GM18511 (cell line): Measurements from ENCODE around the gene MXD4.

ENCODE experiments used
- ATAC-seq: cut with Tn5 transposase; IDR thresholded peaks from one replicate; pipeline ENCODE4 v1.9.1; 2021; ENCODE audit warnings: mild to moderate bottlenecking, moderate library complexity; ENCODE audit not compliant: unreplicated experiment

MXD4 gene

GRCh38 chr4:2292646-2293108 lies 30.8 kb upstream of the MXD4 start:
- no peak for ATAC-seq

DNA sequence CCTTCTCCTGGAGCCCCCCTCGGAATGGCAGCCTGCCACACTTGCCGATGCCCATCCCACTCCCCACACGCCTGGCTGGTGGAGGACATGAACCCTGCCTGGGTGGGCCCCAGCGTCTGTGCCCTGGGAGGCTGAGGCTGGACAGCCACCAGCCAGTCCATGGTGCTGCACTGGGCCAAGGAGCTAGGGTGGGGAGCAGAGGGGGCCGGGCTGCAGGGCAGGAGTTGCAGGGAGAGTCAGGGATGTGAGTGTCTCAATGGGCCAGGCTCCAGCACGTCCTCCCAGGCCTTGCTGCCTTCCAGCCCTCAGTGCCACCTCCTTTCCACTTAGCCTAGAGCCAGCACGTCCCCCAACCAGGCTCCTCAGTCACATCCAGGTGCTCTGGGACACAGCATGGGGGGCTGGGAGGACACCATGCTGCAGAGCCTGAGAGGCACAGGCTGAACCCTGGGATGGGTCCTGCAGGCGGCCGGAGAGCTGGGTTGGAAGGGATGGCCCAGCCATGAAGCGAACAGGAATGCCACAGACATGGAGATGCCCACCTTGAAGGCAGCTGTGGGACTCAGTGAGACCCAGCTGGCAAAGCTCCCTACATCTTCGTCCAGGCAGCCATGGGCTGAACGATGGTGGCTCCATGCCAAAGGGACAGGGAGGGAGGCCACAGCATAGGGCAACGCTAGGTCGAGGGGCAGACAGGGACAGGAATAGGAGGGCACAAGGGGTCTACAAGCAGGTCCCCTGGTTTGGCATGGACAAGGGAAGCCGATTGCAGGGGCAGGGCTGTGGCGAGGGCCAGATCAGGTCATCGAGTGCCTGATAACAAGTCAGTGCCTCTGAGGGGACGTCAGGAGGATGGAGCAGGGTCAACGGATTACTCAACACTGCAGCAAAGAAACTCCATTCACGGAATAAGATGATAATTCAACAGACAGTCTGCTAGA lies 30.1 kb upstream of the MXD4 start:
- no peak for ATAC-seq

- no peak for ATAC-seq
Measured at GRCh38 chr4:2290974-2291704, 29.2 kb upstream of the MXD4 start.

- ATAC-seq: no peak
Measured at GRCh38 chr4:2290488-2290887, 28.6 kb upstream of the MXD4 start.

DNA sequence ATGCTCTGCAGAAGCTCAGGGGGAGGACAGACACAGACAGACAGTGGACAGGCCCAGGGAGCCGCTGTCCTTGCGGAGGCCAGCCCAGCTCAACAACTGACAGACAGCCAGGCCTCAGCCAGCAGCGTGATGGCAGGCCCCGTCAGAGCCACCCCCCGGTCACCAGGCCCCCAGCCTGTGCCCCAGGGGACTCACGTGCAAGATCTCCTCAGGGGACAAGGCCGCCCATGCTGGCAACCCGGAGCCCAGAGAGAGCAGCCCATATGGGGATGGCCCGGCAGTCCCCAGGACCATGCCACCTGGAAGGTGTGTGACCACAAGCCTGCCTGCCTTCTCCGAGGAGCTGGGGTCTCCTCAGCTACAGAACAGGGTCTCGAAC lies 28.0 kb upstream of the MXD4 start:
- ATAC-seq: no peak

- ATAC-seq: no peak
Measured at GRCh38 chr4:2289311-2289954, 27.5 kb upstream of the MXD4 start.

GRCh38 chr4:2288051-2288541 lies 26.2 kb upstream of the MXD4 start:
- no peak for ATAC-seq

DNA sequence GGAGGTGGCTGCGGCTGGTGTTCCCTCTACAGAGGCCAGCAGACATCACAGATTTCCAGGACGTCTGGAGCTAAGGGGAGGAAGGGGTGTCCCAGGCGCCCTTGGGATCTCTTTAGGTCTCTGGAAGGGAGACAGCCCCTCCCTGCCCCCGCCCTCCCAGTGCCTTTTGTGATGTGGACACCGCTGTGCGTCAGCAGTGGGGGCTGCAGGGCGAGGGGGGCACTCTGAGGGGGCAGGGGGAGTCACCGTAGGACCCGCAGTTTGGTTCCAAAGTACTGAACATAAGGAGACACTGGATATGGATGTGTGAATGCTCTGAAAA lies 25.6 kb upstream of the MXD4 start:
- no peak for ATAC-seq

DNA sequence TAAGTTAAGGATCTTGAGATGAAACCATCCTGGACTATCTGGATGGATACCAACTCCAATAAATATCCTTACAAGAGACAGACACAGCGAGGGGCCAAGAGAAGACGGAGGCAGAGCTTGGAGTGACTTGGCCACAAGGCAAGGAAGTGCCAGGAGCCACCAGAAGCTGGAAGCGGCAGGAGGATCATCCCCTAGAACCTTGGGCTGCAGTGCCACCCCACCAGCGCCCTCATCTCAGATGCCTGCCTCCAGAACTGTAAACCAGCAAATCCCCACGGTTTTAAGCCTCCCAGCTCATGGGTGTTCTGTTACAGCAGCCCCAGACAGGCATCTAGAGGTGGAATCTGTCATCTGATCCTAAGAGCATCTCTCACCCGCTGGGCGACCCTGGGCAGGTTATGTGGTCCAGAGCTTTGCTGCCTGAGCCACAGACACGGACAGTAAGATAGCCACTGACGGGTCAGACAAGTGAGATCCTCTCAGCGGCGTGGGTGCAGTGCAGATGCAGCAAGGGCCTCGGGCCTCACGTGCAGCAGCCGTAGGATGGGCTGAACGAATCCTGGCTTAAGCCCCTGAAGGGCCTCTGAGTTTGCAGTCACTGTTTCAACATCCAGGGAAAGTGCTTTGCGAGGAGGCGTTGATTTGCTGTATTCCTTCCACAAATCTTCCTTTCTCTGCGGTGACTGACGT lies 25.1 kb upstream of the MXD4 start:
- ATAC-seq: no peak

- no peak for ATAC-seq
Measured at GRCh38 chr4:2285613-2286381, 23.9 kb upstream of the MXD4 start.

DNA sequence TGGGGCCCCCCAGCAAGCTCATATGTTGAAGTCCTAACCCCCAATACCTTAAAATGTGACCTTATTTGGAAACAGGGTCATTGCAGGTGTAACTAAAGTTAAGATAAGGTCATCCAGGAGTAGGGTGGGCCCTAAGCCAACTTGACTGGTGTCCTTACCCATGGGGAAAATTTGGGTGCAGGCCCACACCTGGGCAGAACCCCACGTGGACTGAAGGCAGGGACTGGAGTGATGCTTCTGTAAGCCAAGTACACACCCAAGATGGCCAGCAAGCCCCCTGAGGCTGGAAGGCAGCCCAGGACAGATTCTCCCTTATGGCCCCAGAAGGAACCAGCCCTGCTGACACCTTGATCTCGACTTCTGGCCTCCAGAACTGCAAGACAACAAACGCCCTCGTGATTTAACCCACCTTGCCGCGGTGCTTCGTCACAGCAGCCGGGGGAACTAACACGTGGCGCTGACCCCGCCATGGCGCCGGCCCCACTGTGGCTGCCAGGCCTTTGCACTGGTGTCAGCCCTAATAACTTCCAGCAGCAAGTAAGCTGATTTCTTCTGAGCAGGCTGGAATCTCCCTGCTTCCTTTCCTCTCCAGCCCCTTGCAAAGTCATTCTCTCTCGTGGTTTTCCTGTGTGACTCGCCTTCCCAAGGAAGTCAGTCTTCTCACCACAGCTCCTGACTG lies 23.2 kb upstream of the MXD4 start:
- no peak for ATAC-seq

DNA sequence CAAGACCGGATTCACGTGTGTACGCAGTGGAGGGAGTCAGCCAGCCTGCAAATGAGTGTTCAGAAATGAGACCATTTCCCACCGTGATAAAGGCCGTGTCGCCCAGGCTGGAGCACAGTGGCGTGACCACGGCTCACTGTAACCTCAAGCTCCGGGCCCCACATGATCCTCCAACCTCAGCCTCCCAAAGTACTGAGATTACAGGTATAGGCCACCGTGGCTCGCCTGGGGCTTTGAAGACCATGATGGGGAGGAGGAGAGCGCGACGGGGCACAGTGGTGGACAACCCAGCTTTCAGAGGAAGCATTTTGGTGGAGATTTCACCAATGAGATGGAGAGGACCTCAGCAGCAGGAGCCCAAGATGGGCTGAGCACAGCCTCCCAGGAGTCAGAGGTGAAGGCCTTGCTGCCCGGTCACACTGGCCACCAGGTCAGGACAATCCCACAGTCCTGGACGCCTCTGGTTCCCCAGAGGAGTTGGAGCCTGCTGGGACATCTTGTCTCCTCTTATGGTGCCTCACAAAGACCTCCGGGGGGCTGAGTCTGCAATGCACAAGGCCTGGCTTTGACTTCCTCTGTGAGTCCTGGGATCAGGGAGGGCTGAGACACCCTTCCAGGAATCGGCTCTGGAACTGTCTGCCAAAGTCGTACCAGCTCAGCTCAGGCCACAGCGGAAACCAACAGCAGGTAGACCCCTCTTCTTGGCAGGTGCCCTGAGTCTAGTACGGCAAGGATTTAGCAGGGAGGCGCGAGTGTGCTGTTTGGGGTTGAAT lies 22.4 kb upstream of the MXD4 start:
- no peak for ATAC-seq

DNA sequence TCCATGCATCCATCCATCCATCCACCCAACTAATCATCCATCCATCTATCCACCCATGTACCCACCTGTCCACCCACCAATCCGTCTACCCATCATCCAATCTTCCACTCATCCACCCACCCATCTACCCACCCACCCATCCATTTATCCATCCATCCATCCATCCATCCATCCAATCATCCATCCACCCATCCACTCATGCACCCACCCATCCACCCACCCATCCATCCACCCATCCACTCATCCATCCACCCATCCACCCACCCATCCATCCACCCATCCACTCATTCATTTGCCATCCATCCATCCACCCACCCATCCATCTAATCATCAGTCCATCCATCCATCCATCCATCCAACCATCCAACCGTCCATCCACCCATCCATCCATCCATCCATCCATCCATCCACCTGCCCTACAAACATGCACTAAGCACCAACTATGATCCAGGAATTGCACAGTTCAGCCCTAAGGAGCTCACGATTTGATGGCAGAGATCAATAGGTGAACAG lies 21.3 kb upstream of the MXD4 start:
- ATAC-seq: no peak

DNA sequence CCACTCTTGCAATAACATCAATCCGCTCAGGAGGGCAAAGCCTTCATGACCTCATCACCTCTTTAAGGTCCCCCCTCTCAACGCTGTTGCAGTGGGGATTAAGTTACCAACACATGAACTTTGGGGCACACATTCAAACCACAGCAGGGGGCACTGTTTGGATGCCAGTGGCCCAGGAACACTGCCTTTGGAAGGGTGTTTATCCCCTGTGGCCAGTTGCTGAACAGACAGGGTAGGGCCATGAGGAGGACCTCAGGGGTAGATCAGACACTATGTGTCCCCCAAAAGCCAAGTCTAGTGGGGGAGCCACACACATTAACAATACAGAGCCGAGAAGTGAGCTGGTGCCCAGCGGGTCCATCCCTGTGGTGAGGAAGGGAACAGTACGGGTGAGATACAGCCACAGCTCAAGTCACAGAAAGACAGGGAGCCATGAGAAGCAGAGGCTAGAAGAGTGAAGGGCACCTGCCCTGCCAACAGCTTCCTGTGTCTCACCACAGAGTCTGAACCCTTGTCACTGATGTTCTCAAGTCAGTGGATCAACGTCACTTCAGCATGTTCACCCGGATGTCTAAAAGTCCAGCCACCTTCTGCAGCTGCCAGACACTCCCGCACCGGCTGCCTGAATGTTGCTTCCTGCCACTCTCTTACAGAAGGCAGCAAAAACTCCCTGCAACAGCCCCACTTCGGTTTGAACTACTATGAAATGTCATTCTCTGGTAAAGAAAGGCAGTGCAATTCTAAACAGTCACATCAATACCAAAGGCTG lies 19.9 kb upstream of the MXD4 start:
- peak; percentile 80 for ATAC-seq

GRCh38 chr4:2280531-2281300 lies 18.8 kb upstream of the MXD4 start:
- no peak for ATAC-seq

DNA sequence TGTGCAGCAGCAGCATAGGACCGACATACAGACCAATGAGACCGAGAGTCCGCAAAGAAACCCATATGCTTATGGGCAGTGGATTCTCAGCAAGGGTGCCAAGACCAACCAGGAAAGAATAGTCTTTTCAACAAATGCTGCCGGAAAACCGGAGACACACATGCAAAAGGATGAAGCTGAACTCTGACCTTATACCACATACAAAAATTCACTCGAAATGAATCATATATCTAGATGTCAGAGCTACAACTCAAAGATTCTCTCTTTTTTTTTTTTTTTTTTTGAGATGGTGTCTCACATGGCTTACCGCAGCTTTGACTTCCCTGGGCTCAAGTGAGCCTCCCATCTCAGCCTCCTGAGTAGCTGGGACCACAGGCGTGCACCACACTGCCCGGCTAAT lies 16.0 kb upstream of the MXD4 start:
- ATAC-seq: no peak
